ENCODE results near the gene FAM210B.

DNA sequence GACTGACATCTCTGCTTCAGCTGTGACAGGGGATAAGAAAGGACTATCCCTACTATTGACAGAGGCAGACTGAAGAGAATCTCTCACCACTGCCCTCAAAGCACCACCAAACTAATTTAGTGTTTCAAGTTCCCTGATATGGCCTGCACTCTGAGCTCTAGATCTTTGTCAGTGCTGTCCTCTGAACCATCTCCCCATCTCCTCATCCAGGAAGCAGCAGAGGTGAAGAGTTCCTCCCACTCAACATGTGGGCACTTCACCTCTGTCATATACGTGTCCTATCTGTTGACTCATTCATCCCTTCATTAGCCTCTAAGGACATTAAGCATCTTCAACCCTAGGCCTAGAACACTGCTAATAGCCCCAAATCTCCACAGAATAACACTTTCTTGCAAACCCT lies 14.1 kb downstream of the FAM210B start:
- TF ChIP-seq CTCF (conservative IDR thresholded peaks at IDR 0.05; ENCODE audit: low read depth in 2 of 2) (no peak), POLR2AphosphoS5 (IDR thresholded peaks at IDR 0.05; ENCODE audit: low read depth) (no peak), REST (IDR thresholded peaks at IDR 0.05; ENCODE audit: unreplicated experiment) (no peak), EZH2 (IDR thresholded peaks at IDR 0.05; ENCODE audit: low read depth, unreplicated experiment) (no peak), NANOG (IDR thresholded peaks at IDR 0.05; ENCODE audit: borderline replicate concordance) (no peak)
- TF ChIP-seq, protein P1, sequence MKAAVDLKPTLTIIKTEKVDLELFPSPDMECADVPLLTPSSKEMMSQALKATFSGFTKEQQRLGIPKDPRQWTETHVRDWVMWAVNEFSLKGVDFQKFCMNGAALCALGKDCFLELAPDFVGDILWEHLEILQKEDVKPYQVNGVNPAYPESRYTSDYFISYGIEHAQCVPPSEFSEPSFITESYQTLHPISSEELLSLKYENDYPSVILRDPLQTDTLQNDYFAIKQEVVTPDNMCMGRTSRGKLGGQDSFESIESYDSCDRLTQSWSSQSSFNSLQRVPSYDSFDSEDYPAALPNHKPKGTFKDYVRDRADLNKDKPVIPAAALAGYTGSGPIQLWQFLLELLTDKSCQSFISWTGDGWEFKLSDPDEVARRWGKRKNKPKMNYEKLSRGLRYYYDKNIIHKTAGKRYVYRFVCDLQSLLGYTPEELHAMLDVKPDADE (IDR thresholded peaks at IDR 0.05): no peak
